GM12878 (cell line): ENCODE measurements around the gene SMIM44. TPM values are rescaled to one million over a fixed set of nuclear protein-coding genes. Genes with fewer than 3 reads are reported as not detected.

ENCODE experiments used
- TARDBP ChIP-seq: IDR thresholded peaks from 2 replicates; pipeline ENCODE4 v1.6.1; 2016; ENCODE audit warnings: borderline replicate concordance
- polyA plus RNA-seq, 11 experiments: library from polyadenylated mRNA; depleted of rRNA in 4 of 11; unstranded in 6 of 11; stranded (reverse) in 5 of 11; fragments of >200 nt; fragmentation: Nextera tagmentation in 4 of 11; fragmentation: Illumina TruSeq in 1 of 11; extraction: Ambion mirVana in 4 of 11; extraction: Trizol in 1 of 11; gene quantifications; 1 replicate in 1 of 11; 2 replicates in 10 of 11; pipeline versions ENCODE4 v1.2.1 to v1.2.3, GENCODE V29; 2011 to 2016; ENCODE audit warnings: inconsistent platforms in 2 of 11, missing spikeins in 2 of 11, low read depth in 1 of 11
- total RNA-seq, 4 experiments: library from RNA; depleted of rRNA in 3 of 4; stranded (reverse); fragments of >200 nt in 3 of 4; fragmentation: Illumina TruSeq in 1 of 4; extraction: Trizol in 1 of 4; gene quantifications; 2 replicates each; pipeline versions ENCODE4 v1.2.1 to v1.2.3, GENCODE V29; 2013 to 2021
- TF ChIP-seq, protein P1 (sequence below): IDR thresholded peaks from 2 replicates; pipeline ENCODE4 v1.6.1; 2012; ENCODE audit warnings: mild to moderate bottlenecking, low read depth, low read length
- TF ChIP-seq, protein P2 (sequence below): fragments of 450-650 bp; conservative IDR thresholded peaks from 2 replicates; pipeline ENCODE4 v1.6.1; 2017; ENCODE audit warnings: mild to moderate bottlenecking, moderate library complexity
- TF ChIP-seq, protein P3 (sequence below): fragments of 450-650 bp; IDR thresholded peaks from 2 replicates; pipeline ENCODE4 v1.6.1; 2016; ENCODE audit warnings: mild to moderate bottlenecking, moderate library complexity, borderline replicate concordance

SMIM44 gene
- total and polyA plus RNA-seq, 10 of the 15 experiments (the other 5 are each of a cell fraction or from before 2014, with no cell fraction given) = not detected

DNA sequence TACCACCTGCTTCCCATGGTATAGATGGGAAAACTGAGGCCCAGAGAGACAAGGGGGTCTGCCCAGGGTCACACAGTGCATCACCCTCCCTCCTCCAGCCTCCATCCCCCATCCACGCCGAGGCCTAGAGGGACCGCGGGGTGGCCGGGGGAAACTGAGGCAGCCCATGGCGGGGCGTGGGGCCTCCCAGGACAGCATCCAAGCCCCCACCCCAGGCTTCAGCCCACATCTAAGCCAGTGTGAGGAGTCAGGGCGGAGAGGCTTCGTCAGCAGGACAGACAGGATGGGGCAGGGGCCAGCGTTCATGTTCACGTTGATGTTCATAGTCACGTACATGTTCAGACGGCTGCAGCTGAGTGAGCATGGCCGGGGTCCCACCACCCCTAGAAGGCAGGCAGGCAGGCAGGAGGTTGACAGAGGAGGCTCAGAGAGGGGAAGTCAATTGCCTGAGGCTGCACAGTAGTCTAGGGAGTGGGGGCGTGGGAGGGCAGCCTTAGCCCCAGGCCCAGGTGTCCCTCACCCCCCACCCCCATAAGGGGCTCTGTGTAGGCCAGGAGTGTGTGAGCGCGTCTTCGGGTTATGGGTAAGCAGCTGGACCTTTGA lies 26.2 kb downstream of the SMIM44 start (continued):
- TF ChIP-seq, protein P1, sequence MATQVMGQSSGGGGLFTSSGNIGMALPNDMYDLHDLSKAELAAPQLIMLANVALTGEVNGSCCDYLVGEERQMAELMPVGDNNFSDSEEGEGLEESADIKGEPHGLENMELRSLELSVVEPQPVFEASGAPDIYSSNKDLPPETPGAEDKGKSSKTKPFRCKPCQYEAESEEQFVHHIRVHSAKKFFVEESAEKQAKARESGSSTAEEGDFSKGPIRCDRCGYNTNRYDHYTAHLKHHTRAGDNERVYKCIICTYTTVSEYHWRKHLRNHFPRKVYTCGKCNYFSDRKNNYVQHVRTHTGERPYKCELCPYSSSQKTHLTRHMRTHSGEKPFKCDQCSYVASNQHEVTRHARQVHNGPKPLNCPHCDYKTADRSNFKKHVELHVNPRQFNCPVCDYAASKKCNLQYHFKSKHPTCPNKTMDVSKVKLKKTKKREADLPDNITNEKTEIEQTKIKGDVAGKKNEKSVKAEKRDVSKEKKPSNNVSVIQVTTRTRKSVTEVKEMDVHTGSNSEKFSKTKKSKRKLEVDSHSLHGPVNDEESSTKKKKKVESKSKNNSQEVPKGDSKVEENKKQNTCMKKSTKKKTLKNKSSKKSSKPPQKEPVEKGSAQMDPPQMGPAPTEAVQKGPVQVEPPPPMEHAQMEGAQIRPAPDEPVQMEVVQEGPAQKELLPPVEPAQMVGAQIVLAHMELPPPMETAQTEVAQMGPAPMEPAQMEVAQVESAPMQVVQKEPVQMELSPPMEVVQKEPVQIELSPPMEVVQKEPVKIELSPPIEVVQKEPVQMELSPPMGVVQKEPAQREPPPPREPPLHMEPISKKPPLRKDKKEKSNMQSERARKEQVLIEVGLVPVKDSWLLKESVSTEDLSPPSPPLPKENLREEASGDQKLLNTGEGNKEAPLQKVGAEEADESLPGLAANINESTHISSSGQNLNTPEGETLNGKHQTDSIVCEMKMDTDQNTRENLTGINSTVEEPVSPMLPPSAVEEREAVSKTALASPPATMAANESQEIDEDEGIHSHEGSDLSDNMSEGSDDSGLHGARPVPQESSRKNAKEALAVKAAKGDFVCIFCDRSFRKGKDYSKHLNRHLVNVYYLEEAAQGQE = no peak
- TF ChIP-seq TARDBP = no peak
- TF ChIP-seq, protein P2, sequence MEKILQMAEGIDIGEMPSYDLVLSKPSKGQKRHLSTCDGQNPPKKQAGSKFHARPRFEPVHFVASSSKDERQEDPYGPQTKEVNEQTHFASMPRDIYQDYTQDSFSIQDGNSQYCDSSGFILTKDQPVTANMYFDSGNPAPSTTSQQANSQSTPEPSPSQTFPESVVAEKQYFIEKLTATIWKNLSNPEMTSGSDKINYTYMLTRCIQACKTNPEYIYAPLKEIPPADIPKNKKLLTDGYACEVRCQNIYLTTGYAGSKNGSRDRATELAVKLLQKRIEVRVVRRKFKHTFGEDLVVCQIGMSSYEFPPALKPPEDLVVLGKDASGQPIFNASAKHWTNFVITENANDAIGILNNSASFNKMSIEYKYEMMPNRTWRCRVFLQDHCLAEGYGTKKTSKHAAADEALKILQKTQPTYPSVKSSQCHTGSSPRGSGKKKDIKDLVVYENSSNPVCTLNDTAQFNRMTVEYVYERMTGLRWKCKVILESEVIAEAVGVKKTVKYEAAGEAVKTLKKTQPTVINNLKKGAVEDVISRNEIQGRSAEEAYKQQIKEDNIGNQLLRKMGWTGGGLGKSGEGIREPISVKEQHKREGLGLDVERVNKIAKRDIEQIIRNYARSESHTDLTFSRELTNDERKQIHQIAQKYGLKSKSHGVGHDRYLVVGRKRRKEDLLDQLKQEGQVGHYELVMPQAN = no peak
- TF ChIP-seq, protein P3, sequence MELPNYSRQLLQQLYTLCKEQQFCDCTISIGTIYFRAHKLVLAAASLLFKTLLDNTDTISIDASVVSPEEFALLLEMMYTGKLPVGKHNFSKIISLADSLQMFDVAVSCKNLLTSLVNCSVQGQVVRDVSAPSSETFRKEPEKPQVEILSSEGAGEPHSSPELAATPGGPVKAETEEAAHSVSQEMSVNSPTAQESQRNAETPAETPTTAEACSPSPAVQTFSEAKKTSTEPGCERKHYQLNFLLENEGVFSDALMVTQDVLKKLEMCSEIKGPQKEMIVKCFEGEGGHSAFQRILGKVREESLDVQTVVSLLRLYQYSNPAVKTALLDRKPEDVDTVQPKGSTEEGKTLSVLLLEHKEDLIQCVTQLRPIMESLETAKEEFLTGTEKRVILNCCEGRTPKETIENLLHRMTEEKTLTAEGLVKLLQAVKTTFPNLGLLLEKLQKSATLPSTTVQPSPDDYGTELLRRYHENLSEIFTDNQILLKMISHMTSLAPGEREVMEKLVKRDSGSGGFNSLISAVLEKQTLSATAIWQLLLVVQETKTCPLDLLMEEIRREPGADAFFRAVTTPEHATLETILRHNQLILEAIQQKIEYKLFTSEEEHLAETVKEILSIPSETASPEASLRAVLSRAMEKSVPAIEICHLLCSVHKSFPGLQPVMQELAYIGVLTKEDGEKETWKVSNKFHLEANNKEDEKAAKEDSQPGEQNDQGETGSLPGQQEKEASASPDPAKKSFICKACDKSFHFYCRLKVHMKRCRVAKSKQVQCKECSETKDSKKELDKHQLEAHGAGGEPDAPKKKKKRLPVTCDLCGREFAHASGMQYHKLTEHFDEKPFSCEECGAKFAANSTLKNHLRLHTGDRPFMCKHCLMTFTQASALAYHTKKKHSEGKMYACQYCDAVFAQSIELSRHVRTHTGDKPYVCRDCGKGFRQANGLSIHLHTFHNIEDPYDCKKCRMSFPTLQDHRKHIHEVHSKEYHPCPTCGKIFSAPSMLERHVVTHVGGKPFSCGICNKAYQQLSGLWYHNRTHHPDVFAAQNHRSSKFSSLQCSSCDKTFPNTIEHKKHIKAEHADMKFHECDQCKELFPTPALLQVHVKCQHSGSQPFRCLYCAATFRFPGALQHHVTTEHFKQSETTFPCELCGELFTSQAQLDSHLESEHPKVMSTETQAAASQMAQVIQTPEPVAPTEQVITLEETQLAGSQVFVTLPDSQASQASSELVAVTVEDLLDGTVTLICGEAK = no peak
